ENCODE measurements around the gene TRAPPC12.
"Not testable (repeated sequence)": the region's sequence is repeated elsewhere in the genome, so short reads cannot be mapped to it uniquely, and the experiment has no call there.

Gene TRAPPC12

GRCh38 chr2:3488855-3489763, 109.6 kb downstream of the TRAPPC12 start:
- no peak for DNase-seq

DNA sequence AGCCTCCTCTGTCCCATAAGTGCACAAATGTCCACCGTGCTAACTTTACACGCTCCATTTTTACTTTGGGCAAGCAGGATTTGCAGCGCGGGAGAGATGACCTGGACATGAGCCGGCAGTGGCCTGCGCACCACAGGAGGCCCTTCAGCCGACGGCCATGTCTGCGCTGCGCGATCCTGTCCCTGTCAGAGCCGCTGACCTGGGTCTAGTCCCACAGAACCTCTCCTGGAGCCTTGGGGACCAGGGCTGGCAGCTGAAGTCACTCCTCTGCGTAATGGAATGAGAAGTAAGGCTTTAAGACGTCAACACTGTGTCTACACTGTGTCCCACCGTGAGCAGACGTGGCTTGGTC, 110.2 kb downstream of the TRAPPC12 start:
- DNase-seq, result no peak

DNA sequence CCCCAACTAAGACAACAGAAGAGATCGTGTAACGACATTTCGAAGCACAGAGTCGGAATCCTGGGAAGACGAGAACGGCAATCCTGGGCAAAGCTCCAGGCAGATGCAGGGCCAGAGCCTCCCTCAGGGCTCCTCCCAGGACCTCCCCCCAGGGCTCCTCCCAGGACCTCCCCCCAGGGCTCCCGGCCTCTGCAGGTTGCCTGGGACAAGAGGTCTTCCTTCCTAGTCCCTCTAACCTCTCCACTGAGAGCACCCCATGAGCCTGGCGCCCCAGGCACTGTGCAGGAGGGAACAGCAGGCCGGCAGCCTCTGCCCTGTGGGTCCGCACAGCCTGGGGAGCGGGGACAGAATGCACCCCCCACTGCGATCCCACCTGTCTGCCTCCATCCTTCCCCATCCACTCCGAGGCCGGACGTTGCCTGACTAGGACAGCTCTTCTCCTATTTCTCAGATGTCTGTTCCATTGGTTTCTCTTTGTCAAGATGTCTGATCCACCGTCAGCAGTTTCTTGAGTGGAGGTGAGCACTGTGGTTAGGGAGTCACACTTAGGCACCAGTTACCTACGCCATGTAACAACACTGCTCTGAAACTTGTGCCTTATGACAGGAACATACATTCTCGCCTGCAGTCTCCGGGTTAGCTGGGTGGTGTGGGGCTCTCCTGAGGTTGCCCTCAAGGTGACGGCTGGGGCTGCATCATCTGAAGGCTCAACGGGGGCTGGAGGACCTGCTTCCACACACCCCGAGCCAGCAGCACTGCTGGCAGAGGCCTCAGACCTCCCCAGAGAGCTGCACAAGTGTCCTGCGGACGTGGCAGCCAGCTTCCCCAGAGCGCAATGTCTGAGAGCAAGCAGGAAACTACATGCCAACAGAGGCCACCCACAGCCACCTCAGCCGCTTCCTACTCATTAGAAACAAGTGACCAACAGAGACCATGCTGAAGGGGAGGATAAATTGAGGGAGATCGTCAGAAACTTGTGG, 111.0 kb downstream of the TRAPPC12 start:
- DNase-seq, result no peak

- DNase-seq, result no peak
These were observed 111.8 kb downstream of the TRAPPC12 start for GRCh38 chr2:3491306-3491705.

GRCh38 chr2:3491716-3492474, 112.4 kb downstream of the TRAPPC12 start:
- no peak for DNase-seq

GRCh38 chr2:3492475-3492787, 112.9 kb downstream of the TRAPPC12 start:
- not testable (repeated sequence) for DNase-seq

- DNase-seq, result no peak
These were observed 113.6 kb downstream of the TRAPPC12 start for GRCh38 chr2:3492951-3493614.

- DNase-seq, result no peak
These were observed 114.1 kb downstream of the TRAPPC12 start for GRCh38 chr2:3493615-3494007.

DNA sequence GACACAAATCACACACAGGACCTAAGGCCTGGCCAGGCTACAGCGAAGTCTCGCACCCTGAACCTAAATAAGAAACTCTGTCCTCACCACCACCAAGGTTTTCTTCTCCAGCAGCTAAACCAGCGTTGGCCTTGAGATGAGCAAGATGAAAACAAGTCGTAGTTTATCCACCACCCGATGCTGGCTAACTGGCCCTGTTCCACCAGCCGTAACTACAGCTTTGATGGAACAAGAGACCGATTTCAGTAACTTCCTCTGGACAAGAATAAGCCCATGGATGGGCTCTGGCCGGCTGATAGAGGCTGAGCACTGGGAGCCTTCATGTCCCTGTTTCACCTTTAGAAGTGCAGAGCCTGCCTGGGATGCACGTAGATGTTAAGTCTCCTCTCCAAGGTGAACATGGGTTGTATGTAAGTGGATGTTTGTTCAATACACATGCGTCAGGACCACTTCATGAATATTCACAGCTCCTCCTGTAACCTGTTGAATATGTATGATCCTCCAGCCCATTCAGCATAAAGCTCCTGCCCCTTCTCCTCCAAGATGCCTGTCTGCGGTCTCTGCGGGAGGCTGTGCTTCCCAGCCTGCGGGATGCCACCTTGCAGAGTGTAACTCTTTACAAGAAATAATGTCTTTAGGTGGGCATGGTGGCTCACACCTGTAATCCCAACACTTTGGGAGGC, 115.6 kb downstream of the TRAPPC12 start:
- no peak for DNase-seq

GRCh38 chr2:3496708-3497080, 117.2 kb downstream of the TRAPPC12 start:
- DNase-seq, result not testable (repeated sequence)

DNA sequence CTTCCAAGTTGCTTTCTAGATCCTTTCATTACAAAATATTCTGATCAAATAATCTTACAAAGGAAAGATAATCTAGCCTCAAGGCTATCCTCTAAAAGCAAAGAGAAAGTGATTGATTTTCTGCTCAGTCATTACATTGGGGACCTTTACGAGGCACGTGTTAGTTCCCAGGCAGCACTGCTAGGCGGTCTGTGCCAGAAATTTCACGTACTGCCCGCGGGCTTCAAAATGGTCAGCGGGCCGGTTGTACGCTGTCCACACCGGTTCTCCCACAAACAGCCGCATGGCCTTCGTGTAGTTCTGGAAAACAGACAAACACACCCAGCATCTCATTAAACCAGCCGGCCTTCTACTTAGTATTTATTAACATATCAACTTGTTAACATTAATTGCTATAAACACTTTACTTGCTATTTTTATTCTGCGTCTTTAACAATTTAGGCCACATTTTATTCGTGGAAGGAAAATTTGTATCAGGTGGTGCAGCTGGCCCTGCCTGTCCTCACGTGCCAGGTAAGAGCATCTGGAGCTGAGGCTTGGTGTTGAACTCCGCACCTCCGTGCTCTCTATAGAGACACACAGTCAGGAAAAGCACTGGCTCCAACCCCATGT, 119.4 kb downstream of the TRAPPC12 start:
- DNase-seq, result no peak

DNA sequence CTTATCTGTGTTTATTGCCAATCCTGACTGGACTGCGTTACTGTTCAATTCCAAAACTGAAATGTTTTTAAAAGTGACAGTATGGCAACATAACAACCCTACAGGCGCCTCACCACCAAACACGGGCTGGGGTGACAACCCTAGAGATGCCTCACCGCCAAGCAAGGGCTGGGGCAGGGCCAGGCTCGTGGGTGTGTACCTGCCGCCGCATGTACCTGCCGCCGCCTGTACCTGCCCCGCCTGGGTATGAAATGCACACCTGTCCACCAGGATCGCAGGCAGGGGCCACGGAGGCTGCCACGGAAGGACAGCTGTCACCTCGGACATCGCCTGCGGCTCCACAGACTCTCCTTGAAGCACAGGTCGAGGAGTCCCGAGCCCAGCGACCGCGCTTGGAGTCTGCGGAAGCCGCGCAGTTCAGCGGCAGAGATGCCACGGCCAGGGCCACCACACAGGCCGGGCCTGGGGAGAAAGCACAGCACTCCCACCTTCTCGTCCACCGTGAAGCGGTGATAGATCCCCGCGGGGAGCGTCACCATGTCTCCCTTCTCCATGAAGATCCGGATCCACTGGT, 120.9 kb downstream of the TRAPPC12 start:
- no peak for DNase-seq

DNA sequence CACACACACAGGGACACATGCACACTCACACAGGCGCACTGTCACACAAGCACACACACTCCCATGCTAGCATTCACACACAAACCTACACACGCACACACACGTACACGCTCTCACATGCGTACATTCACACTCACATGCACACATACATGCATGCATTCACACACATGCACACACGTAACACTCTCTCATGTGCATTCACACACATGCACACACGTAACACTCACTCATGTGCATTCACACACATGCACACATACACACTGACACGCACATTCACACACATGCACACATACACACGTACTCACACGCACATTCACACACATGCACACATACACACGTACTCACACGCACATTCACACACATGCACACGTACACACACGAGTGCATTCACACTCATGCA, 123.6 kb downstream of the TRAPPC12 start:
- DNase-seq, result no peak

DNA sequence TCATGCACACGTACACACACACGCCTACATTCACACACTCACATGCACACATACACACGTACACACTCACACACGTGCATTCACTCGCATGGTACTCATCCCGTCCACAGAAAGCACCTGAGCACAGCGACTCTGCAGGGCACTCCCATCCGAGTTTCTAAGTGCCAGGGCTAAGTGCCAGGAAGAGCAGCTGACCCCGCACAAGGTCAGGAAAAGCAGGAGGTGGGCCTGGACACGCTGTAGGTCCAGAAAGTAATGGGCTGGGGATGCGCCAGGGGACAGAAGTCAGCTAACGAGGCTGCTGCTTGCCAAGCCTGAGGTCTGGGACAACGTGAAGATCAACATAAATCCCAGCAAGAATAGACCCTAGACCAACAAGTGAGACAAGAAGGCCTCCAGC, 124.0 kb downstream of the TRAPPC12 start:
- DNase-seq, result no peak

- no peak for DNase-seq
These were observed 125.2 kb downstream of the TRAPPC12 start for GRCh38 chr2:3504741-3505140.

DNA sequence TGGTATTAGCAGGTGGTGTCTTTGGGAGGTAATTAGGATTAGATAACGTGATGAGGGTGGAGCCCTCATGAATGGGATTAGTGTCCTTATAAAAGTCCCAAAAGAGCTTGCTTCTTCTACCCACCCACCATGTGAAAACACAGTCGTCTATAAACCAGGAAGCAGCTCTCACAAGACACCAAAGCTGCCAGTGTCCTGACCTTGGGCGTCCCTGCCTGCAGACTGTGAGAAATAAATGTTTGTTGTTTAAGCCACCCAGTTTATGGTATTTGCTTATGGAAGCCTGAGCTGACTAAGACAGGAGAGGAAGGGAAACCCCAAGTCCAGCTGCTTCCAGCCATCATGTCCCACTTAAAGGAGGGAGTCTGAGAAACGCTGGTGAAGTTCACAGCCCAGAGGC, 126.3 kb downstream of the TRAPPC12 start:
- no peak for DNase-seq

DNA sequence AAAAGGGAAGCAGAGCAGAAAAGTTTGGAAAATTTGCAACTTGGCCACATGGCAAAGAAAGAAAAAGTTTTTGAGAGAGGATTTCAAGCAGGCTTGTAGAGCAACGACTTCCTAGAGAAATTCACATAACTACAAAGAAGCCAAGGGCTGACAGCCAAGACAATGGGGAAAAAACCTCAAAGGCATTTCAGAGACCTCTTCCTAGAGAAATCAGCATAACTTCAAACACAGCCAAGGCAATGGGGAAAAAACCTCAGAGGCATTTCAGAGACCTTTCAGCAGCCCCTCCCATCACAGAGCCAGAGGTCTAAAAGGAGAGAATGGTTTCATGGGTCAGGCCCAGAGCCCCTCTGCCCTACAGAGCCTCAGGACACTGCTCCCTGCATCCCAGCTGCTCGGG, 132.6 kb downstream of the TRAPPC12 start:
- DNase-seq, result no peak

DNA sequence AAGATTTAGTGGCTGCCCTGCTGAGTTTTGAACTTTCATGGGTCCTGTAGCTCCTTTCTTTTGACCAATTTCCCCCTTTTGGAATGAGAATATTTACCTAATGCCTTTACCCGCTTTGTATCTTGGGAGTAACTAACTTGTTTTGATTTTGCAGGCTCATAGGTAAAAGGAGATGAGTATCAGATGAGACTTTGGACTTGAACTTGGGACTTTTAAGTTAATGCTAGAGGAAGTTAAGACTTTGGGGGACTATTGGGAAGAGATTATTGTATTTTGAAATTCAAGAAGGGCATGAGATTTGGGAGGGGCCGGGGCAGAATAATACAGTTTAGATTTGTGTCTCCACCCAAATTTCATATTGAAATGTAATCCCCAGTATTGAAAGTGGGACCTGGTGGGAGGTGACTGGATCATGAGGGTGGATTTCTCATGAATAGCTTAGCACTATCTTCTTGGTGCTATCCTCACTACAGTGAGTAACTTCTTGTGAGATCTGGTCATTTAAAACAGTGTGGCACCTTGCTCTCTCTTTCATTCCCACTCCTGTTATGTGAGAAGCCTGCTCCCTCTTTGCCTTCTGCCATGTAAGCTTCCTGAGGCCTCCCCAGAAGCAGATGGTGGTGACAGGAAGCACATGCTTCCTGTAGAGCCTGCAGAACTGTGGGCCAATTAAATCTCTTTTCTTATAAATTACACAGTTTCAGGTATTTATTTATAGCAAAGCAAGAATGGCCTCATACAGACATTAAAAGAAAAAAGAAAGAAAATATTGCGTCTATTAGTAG, 133.7 kb downstream of the TRAPPC12 start:
- no peak for DNase-seq

DNA sequence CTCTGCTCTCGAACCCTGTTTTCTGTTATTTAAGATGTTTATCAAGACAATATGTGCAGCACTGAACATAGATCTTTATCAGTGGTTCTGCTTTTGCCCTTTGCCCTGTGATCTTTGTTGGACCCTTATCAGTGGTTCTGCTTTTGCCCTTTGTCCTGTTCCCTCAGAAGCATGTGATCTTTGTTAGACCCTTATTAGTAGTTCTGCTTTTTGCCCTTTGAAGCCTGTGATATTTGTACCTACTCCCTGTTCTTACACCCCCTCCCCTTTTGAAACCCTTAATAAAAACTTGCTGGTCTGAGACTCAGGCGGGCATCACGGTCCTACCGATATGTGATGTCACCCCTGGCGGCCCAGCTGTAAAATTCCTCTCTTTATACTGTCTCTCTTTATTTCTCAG, 135.9 kb downstream of the TRAPPC12 start:
- DNase-seq, result not testable (repeated sequence)

DNA sequence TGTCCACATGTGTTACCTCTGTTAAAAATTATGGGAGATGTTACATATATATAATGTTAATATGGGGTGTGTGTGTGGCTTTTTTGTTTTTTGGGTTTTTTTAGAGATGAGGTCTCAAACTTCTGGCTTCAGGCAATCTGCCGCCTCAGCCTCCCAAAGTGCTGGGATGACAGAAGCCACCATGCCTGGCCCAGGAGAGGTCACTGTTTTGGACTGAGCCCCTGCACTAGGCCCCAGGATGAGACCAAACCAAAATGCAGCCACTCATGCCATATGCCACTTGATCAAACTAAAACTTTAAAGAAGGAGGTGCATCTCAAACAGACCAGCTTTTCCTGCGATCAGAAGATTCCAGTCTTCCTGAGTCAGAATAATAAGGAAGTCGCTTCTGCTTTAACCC, 137.3 kb downstream of the TRAPPC12 start:
- DNase-seq, result no peak

All from NCI-H1694 (cell line).